ENCODE data around the gene CDC20.

Gene CDC20

GRCh38 chr1:43358746-43359693, at the start of gene CDC20:
Gene CDC20 (plus strand): TSS chr1:43358981. CDS start chr1:43359216, 235 bp downstream.
- Mint-ChIP-seq H3K9me3 (no peaks in the 10 kb centered on the region), H3K4me1 (peaks cover 19 to 37% of the 10 kb centered on the region in 2 donors), H3K27ac (peak within 1 kb of the TSS; percentile 96), H3K4me3 (peak within 1 kb of the TSS; percentile 90 to 92), H3K27me3 (no peaks in the 10 kb centered on the region), H3K36me3 (peaks cover 31 to 48% of the 10 kb centered on the region in 2 donors)
- peak; percentile 97 for ATAC-seq (replicated peaks)
- peak; percentile 100 for DNase-seq

GRCh38 chr1:43309405-43310025, 49.3 kb upstream of the CDC20 start:
- Mint-ChIP-seq H3K36me3 (no peaks in the 10 kb centered on the region), H3K4me1 (no peaks in the 10 kb centered on the region), H3K27me3 (peaks cover under 1 to 8% of the 10 kb centered on the region in 2 donors), H3K9me3 (no peaks in the 10 kb centered on the region), H3K4me3 (no peak overlapping the region), H3K27ac (no peak overlapping the region)
- ATAC-seq (replicated peaks): no peak
- no peak for DNase-seq

GRCh38 chr1:43311521-43311920, 47.3 kb upstream of the CDC20 start:
- H3K4me1 Mint-ChIP-seq: no peaks in the 10 kb centered on the region
- no peak overlapping the region for H3K4me3 Mint-ChIP-seq
- ATAC-seq (replicated peaks) (no peak), DNase-seq (no peak)
- no peaks in the 10 kb centered on the region for H3K9me3 Mint-ChIP-seq
- H3K27ac Mint-ChIP-seq: no peak overlapping the region
- H3K27me3 Mint-ChIP-seq: peaks cover 0 to under 1% of the 10 kb centered on the region in 2 donors
- H3K36me3 Mint-ChIP-seq: no peaks in the 10 kb centered on the region

- Mint-ChIP-seq H3K4me3 (no peak overlapping the region), H3K27me3 (no peaks in the 10 kb centered on the region), H3K4me1 (no peaks in the 10 kb centered on the region), H3K27ac (no peak overlapping the region), H3K9me3 (no peaks in the 10 kb centered on the region), H3K36me3 (no peaks in the 10 kb centered on the region)
- DNase-seq (no peak), ATAC-seq (replicated peaks) (no peak)
Observed at GRCh38 chr1:43312212-43312623, 46.6 kb upstream of the CDC20 start.

GRCh38 chr1:43312663-43313515, 45.9 kb upstream of the CDC20 start:
- H3K27ac Mint-ChIP-seq: no peak overlapping the region
- no peak for DNase-seq

GRCh38 chr1:43313771-43314170, 45.0 kb upstream of the CDC20 start:
- peaks cover 4 to 6% of the 10 kb centered on the region in 2 donors for H3K4me1 Mint-ChIP-seq
- no peaks in the 10 kb centered on the region for H3K9me3 Mint-ChIP-seq

More at GRCh38 chr1:43312663-43313515, 45.9 kb upstream of the CDC20 start:
- Mint-ChIP-seq H3K4me1 (peaks cover under 1 to 3% of the 10 kb centered on the region in 2 donors), H3K4me3 (no peak overlapping the region), H3K9me3 (no peaks in the 10 kb centered on the region), H3K36me3 (no peaks in the 10 kb centered on the region), H3K27me3 (no peaks in the 10 kb centered on the region)
- no peak for ATAC-seq (replicated peaks)

GRCh38 chr1:43314233-43314632, 44.5 kb upstream of the CDC20 start:
- no peaks in the 10 kb centered on the region for H3K27me3 Mint-ChIP-seq
- ATAC-seq (replicated peaks) (no peak), DNase-seq (no peak)
- no peak overlapping the region for H3K27ac Mint-ChIP-seq
- H3K4me3 Mint-ChIP-seq: no peak overlapping the region
- peaks cover 4 to 6% of the 10 kb centered on the region in 2 donors for H3K4me1 Mint-ChIP-seq
- H3K36me3 Mint-ChIP-seq: no peaks in the 10 kb centered on the region
- H3K9me3 Mint-ChIP-seq: no peaks in the 10 kb centered on the region

More at GRCh38 chr1:43313771-43314170, 45.0 kb upstream of the CDC20 start:
- Mint-ChIP-seq H3K36me3 (no peaks in the 10 kb centered on the region), H3K27me3 (no peaks in the 10 kb centered on the region), H3K27ac (no peak overlapping the region), H3K4me3 (no peak overlapping the region)
- DNase-seq: no peak
- no peak for ATAC-seq (replicated peaks)

- no peak overlapping the region for H3K27ac Mint-ChIP-seq
- no peaks in the 10 kb centered on the region for H3K27me3 Mint-ChIP-seq
- ATAC-seq (replicated peaks) (no peak), DNase-seq (no peak)
- H3K4me3 Mint-ChIP-seq: no peak overlapping the region
- H3K4me1 Mint-ChIP-seq: peaks cover 6% of the 10 kb centered on the region in 2 donors
- H3K9me3 Mint-ChIP-seq: no peaks in the 10 kb centered on the region
- H3K36me3 Mint-ChIP-seq: no peaks in the 10 kb centered on the region
Observed at GRCh38 chr1:43315481-43315880, 43.3 kb upstream of the CDC20 start.

- H3K27me3 Mint-ChIP-seq: no peaks in the 10 kb centered on the region
- no peak overlapping the region for H3K4me3 Mint-ChIP-seq
- DNase-seq (no peak), ATAC-seq (replicated peaks) (no peak)
- no peaks in the 10 kb centered on the region for H3K9me3 Mint-ChIP-seq
- H3K36me3 Mint-ChIP-seq: no peaks in the 10 kb centered on the region
- peaks cover 6% of the 10 kb centered on the region in 2 donors for H3K4me1 Mint-ChIP-seq
- no peak overlapping the region for H3K27ac Mint-ChIP-seq
Observed at GRCh38 chr1:43315963-43316737, 42.6 kb upstream of the CDC20 start.

- Mint-ChIP-seq H3K27me3 (no peaks in the 10 kb centered on the region), H3K4me3 (no peak overlapping the region), H3K27ac (no peak overlapping the region), H3K36me3 (no peaks in the 10 kb centered on the region), H3K4me1 (peaks cover 6% of the 10 kb centered on the region in 2 donors), H3K9me3 (no peaks in the 10 kb centered on the region)
- DNase-seq: no peak
- ATAC-seq (replicated peaks): no peak
Observed at GRCh38 chr1:43316738-43317520, 41.9 kb upstream of the CDC20 start.

GRCh38 chr1:43317817-43318471, 40.8 kb upstream of the CDC20 start:
- no peaks in the 10 kb centered on the region for H3K27me3 Mint-ChIP-seq
- no peaks in the 10 kb centered on the region for H3K9me3 Mint-ChIP-seq
- H3K4me1 Mint-ChIP-seq: peaks cover 6% of the 10 kb centered on the region in 2 donors
- DNase-seq: no peak
- H3K36me3 Mint-ChIP-seq: no peaks in the 10 kb centered on the region
- peak overlapping the region in 1 of 2 donors; percentile 14 for H3K4me3 Mint-ChIP-seq
- peak overlapping the region; percentile 26 for H3K27ac Mint-ChIP-seq
- ATAC-seq (replicated peaks): no peak

GRCh38 chr1:43318831-43319230, 40.0 kb upstream of the CDC20 start:
- no peak overlapping the region for H3K4me3 Mint-ChIP-seq
- no peak for ATAC-seq (replicated peaks)
- DNase-seq: no peak
- H3K36me3 Mint-ChIP-seq: no peaks in the 10 kb centered on the region
- peaks cover 6% of the 10 kb centered on the region in 2 donors for H3K4me1 Mint-ChIP-seq
- no peaks in the 10 kb centered on the region for H3K27me3 Mint-ChIP-seq
- H3K27ac Mint-ChIP-seq: peak overlapping the region; percentile 54
- H3K9me3 Mint-ChIP-seq: no peaks in the 10 kb centered on the region
